Skeletal muscle satellite cell (primary cell): ENCODE results near the gene TTI1.

Experiments used
- H3K27me3 ChIP-seq: 2 replicates; pipeline ENCODE4 v1.7.0; 2013; ENCODE audit warnings: low read length; ENCODE audit not compliant: control insufficient read depth, insufficient read depth
- H3K36me3 ChIP-seq: 2 replicates; pipeline ENCODE4 v1.7.0; 2013; ENCODE audit warnings: mild to moderate bottlenecking, control low read depth, low read length; ENCODE audit not compliant: insufficient read depth
- H3K4me1 ChIP-seq: 2 replicates; pipeline ENCODE4 v1.7.0; 2013; ENCODE audit warnings: low read length; ENCODE audit not compliant: control insufficient read depth, insufficient read depth
- H3K4me2 ChIP-seq: 2 replicates; pipeline ENCODE4 v1.7.0; 2013; ENCODE audit warnings: mild to moderate bottlenecking, low read length
- H3K4me3 ChIP-seq: 2 replicates; pipeline ENCODE4 v1.7.0; 2013; ENCODE audit warnings: low read length
- H3K9ac ChIP-seq: 2 replicates; pipeline ENCODE4 v1.7.0; 2013; ENCODE audit warnings: mild to moderate bottlenecking, low read depth, low read length, moderate library complexity
- H3K9me3 ChIP-seq: replicated peaks from 2 replicates; pipeline ENCODE4 v1.7.0; 2013; ENCODE audit warnings: mild to moderate bottlenecking, control low read depth, low read length

The TTI1 gene

DNA sequence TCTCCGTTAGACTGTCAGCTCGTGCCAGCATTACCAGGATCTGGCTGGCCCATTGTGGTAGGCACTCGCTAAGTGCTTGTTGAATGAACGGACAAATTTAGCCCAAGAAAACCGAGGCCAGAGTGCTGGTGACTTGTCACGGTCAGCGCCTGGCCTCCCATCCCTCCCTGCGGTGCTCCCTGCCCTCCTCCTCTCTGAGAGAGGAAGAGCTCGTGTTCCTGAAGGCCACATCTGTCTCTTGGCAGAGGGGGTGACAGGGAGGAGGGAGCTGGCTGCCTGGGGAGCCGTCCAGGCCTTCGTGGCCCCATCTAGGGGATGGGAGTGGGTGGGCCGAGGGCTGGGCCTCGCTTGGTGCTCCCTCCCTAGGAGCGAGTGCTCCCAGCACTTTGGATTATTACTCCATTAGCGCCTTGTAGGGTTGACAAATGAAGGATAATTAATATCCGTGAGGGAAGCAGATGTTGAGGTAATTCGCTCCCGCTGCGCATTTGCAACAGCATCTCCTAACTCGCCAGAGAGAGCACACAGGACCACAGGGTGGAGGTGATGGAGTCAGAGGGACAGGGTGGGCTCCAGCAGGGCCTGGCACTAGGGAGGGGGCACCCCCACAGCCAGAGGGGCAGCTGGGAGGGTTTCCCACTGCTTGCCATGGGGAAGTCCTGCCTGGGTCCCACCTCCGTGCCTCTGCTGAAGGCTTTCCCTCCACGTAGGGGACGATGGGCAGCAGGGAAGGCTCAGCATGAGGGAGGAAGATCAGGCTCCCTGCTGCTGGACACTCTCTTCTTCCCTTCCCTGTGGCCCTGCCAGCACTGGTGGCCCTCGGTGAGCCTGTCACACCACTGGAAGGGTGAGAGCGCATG lies 93.3 kb downstream of the TTI1 start:
- H3K4me2 ChIP-seq = no peak overlapping the region
- H3K27me3 ChIP-seq = no peaks in the 10 kb centered on the region
- H3K4me3 ChIP-seq = no peak overlapping the region

DNA sequence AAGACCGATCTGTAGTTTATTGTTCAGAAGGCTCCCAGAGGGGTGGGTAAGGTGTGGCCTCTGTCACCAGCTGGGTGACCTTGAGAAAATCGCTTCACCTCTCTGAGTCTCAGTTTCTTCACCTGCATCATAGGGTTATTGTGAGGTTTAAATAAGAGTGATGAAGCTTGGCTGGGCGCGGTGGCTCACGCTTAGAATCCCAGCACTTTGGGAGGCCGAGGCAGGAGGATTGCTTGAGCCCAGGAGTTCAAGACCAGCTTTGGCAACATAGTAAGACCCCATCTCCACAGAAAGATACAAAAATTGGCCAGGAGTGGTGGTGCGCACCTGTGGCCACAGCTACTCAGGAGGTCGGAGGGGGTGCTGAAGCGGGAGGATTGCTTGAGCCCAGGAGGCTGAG lies 94.3 kb downstream of the TTI1 start:
- H3K4me1 ChIP-seq = no peaks in the 10 kb centered on the region
- H3K9me3 ChIP-seq = no peaks in the 10 kb centered on the region
- no peaks in the 10 kb centered on the region for H3K36me3 ChIP-seq
- H3K4me3 ChIP-seq = no peak overlapping the region
- H3K4me2 ChIP-seq = no peak overlapping the region
- H3K27me3 ChIP-seq = no peaks in the 10 kb centered on the region
- no peak overlapping the region for H3K9ac ChIP-seq

More for the DNA sequence above, 93.3 kb downstream of the TTI1 start:
- Histone ChIP-seq H3K9me3 (no peaks in the 10 kb centered on the region), H3K9ac (no peak overlapping the region), H3K36me3 (no peaks in the 10 kb centered on the region), H3K4me1 (no peaks in the 10 kb centered on the region)

DNA sequence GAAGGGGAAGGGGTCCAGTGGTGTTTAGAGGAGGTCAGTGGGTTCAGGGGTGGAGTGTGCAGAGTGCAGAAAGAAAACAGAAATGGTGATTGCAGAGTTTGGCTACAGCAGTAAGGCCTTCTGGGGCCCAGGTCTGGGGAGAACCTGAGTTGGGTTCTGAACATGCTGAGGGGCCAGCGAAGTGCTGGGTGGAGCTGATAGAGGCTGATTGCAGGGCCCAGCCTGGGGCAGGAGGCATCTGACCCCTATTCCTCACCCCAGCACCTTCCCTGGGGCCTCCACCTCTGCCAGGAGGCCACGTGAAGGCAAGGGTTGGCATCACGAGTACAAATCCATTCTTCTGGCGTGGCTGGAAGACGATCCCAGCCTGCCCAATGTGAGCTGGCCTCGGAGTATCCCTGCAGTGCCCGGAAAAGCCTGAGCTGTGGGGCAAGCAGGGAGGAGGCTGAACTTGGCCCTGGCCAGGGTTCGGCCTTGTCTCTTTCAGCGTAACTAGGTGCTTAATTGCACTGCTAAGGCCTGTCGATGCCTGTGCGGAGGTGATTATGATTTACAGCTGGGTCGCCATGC lies 95.0 kb downstream of the TTI1 start:
- peaks cover 3% of the 10 kb centered on the region for H3K27me3 ChIP-seq
- no peaks in the 10 kb centered on the region for H3K36me3 ChIP-seq
- H3K9me3 ChIP-seq = no peaks in the 10 kb centered on the region
- no peak overlapping the region for H3K4me2 ChIP-seq
- no peak overlapping the region for H3K9ac ChIP-seq
- H3K4me3 ChIP-seq = no peak overlapping the region
- no peaks in the 10 kb centered on the region for H3K4me1 ChIP-seq

DNA sequence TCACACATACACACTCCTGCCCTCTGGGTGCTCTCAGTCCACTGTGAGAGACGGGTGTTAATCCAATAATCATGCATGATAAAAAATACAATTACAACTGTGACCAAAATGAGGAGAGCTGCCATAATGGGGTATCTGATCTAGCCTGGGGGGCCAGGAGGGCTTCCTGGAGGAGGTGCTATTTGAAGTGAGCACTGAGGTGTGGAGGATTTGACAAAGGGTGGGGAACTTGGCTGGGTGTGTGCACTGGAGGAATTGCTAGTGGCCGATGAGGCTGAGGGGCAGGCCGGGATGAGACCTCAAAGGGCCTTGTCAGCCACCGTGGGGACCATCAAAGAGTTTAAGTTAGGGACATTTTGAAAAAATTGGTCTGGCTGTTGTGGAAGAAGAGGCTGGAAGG lies 95.6 kb downstream of the TTI1 start:
- no peak overlapping the region for H3K9ac ChIP-seq
- H3K4me3 ChIP-seq = no peak overlapping the region
- H3K4me2 ChIP-seq = no peak overlapping the region
- H3K4me1 ChIP-seq = no peaks in the 10 kb centered on the region
- no peaks in the 10 kb centered on the region for H3K9me3 ChIP-seq
- no peaks in the 10 kb centered on the region for H3K36me3 ChIP-seq
- H3K27me3 ChIP-seq = peaks cover 7% of the 10 kb centered on the region

DNA sequence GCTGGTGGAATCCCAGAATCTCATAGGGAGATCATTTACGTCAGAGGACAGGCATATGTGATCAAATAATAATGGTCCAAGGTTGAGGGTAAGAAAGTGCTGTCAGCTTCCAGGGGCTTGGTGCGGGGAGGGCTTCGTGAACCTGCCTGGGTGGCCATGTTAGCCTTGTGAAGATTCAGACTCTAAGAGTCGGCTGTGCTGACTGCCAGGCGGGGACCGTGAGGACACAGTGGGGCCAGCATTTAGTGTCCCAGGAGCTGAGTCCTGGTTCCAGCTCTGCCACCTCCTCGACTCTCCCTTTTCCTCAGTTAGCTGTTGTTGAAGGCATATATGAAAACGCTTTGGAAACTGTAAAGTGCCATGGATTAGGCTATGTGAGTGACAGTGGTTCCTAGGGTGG lies 96.8 kb downstream of the TTI1 start:
- H3K4me1 ChIP-seq = no peaks in the 10 kb centered on the region
- H3K36me3 ChIP-seq = no peaks in the 10 kb centered on the region
- H3K9ac ChIP-seq = no peak overlapping the region
- no peak overlapping the region for H3K4me2 ChIP-seq
- no peaks in the 10 kb centered on the region for H3K9me3 ChIP-seq
- peaks cover 15% of the 10 kb centered on the region for H3K27me3 ChIP-seq
- no peak overlapping the region for H3K4me3 ChIP-seq

DNA sequence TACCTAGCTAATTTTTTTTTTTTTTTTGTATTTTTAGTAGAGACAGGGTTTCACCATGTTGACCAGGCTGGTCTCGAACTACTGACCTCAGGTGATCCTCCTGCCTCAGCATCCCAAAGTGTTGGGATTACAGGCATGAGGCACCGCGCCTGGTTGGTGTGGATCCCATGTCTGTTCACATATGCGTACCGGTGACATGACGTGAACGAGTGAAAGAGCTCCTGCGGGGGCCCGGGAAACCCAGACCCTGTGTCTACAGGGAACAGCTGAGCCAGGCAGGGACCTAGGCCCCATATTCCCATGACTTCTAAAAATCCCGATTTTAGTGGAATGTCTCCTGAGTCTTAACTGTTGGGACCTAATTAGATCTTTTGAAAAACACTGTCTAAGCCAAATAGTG lies 97.2 kb downstream of the TTI1 start:
- Histone ChIP-seq H3K27me3 (peaks cover 17% of the 10 kb centered on the region), H3K4me2 (no peak overlapping the region), H3K4me1 (no peaks in the 10 kb centered on the region), H3K9ac (no peak overlapping the region), H3K4me3 (no peak overlapping the region), H3K9me3 (no peaks in the 10 kb centered on the region), H3K36me3 (no peaks in the 10 kb centered on the region)

DNA sequence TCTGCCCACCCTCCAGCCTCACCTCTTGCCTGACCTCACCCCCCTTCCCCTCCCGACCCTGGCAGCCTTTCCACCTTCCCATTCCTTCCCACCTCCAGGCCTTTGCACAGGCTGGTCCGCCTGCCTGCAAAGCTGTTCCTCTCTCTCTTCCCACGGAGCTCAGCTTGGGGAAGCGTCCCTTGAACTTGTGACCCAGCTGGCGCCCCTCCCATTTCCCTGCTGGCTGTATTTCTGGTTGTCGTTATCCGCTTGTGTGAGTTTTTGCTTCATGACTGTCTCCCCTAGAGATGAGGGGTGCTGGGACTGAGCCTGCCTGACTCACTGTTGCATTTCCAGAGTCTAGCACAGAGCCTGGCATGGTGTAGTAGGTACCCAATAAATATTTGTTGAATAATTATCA lies 97.8 kb downstream of the TTI1 start:
- no peak overlapping the region for H3K9ac ChIP-seq
- no peaks in the 10 kb centered on the region for H3K9me3 ChIP-seq
- no peak overlapping the region for H3K4me2 ChIP-seq
- peaks cover 22% of the 10 kb centered on the region for H3K27me3 ChIP-seq
- no peaks in the 10 kb centered on the region for H3K36me3 ChIP-seq
- H3K4me3 ChIP-seq = no peak overlapping the region
- H3K4me1 ChIP-seq = no peaks in the 10 kb centered on the region

DNA sequence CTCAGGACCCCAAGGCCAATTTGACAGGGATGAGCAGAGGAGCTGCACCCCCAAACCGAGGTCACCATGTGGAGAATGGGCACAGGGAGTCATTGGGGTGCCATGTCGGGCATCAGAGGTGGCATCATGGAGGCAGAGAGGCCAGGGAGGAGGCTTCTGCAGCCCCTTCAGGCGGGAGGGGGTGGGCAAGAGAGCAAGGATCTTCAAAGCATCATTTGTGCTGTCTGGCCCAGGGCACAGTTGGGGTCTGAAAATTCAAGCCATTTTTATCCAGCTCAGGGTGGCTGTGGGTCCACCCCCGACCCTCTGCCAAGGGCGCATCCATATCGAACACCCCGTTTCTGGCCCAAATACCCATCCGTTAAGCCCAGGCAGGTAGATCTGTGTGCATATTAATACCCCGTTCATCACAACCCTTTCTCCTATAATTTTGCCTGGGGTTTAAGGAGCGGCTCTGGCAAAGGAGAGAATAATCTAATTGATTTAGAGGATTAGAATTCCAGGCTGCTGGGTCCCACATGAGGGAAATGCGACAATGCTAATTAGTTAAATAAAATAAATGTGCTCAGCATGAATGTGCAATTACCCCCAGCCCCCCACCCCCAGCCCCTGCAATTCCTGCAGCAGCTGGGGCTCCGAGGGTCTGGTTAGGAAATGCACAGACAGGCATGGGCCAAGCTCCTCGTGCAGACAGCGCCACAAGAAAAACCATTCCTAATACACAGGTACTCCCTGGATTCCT lies 98.5 kb downstream of the TTI1 start:
- Histone ChIP-seq H3K4me3 (no peak overlapping the region), H3K27me3 (peaks cover 29% of the 10 kb centered on the region), H3K4me2 (no peak overlapping the region), H3K9me3 (no peaks in the 10 kb centered on the region), H3K9ac (no peak overlapping the region), H3K4me1 (no peaks in the 10 kb centered on the region), H3K36me3 (no peaks in the 10 kb centered on the region)

DNA sequence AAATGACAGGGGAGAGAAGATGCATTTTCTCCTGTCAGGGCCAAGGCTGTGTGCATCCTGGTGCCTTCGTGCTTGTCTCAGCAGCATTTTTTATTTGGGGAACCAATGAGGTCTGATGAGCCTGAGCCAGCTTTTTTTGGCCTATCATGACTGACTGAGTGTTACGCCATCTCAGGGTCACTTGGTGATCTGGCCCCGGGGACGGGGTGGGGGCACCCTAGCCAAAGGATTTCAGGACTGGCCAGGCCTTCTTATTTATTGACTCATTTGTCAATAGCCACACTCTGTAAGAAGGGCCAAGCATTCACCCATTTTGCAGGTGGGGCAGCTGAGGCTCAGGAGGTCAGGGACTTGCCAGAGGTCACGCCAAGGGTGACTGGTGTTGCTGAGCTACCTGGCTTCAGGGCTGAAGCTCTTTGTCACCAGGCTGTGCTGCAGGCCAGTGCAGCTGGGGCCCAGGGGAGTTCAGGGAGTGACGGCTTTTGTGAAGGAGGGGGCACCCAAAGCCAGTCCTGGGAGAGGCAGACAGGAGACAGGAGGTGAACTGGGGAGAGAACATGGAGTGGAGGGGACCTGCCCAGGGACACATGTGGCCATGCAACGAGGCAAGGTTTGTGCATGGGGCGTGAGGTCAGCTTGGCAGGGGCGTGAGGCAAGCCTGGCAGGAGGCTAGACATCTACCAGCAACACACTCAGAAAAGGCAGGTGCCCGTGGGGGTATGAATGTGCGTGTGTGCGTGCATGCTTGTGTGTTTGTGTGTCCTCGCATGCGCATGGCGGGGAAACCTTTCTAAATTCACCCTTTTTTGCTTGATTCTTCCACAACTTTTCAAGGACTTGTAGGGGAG lies 99.2 kb downstream of the TTI1 start:
- Histone ChIP-seq H3K36me3 (no peaks in the 10 kb centered on the region), H3K27me3 (peaks cover 36% of the 10 kb centered on the region), H3K4me1 (no peaks in the 10 kb centered on the region)

More for the DNA sequence above, 99.2 kb downstream of the TTI1 start:
- Histone ChIP-seq H3K4me3 (no peak overlapping the region), H3K9ac (no peak overlapping the region), H3K9me3 (no peaks in the 10 kb centered on the region), H3K4me2 (no peak overlapping the region)
